CD4-positive, alpha-beta T cell treated with Interleukin-4 for 1 hour (primary cell): ENCODE results near the gene TGFA.

ENCODE experiments used
- DNase-seq, 2 donors: peaks; one replicate each; pipeline ENCODE4 v3.0.0-alpha.2; 2020 to 2022

The TGFA gene

DNA sequence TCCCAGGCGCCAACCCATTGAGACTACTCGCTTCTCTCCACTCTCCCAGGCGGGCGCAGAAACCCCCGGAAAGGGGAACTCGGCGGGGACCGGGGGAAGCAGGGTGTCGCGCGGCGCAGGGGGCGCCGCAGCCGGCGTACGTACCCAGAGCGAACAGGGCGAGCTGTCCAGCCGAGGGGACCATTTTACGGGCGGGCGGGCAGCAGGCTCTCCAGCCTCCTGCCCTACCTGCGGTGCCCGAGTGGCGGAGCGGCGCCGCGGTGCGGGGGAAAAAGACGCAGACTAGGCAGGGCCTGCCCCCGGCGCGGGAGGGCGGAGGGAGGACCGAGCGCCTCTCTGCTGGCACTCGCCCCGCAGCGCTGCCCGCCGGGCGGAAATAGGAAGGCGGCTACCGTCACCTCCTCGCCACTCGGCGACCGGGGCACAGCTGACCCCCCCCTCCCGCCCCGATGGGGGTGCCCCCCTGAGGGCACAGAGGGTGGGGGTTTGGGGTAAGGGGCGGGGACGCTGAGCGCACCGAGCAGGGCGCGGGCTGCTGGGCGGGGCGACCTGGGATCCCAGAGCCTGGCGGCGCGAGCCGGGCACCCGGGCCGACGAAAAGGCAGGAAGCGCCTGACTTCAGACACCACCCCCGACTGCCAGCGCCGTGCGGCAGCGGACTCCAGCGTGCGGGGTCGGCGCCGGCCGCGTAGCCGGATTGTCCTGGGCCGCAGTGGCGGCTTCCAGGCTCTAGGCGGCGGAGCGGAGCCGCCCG lies at the start of gene TGFA:
Gene TGFA (minus strand): TSS at position 243 of the 754 bp plus-strand sequence. CDS start 59 bp downstream, at position 184.
- peak; percentile 66 to 79 for DNase-seq

DNA sequence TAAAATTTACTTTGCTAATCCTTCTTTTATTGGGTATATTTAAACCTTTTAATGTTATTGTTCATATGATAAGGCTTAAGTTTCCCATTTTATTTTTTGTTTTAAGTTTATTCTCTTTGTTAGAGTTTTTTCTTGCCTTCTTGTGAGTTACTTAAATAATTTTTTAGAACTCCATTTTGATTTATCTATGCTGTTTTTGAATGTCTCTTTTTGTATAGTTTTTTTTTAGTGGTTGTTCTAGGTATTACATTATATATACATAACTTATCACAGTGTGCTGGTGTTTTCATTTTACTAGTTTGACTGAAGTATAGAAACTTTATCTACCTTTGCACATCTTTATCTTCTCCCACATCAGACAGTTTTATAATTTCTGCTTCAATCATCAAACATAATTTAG lies 49.4 kb upstream of the TGFA start:
- DNase-seq = no peak

DNA sequence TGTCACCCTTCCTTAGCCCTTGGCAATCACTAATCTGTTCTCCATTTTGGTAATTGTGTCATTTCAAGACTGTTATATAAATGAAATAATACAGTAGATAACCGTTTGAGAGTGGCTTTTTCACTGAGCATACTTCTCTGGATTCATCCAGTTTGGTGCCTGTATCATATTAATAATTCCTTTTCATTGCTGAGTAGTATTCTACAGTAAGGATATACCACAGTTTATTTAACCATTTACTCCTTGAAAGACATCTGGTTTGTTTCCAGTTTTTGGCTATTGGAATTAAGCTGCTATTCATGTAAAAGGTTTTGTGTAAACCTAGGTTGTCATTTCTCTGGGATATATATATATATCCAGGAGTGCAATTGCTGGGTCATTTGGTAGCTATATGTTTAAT lies 44.6 kb upstream of the TGFA start:
- no peak for DNase-seq

DNA sequence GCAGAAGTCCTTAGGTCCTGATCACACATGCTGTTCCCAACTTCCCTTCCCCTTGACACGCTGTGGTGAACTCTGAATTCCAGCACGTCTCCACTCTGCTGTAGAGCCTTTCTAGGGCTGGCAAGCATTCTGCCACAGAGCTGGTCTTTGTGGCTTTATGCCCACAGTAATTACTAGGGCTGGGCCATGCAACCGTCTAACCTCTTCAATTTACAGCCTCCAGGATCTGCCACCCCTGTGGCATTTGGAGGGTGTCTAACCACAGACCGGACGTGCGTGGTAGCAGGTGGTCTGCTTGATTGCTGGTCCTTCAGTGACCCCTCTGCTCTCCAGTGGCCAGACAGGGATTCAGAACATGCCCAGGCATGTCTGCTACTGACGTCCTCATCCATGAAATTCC lies 43.1 kb upstream of the TGFA start:
- DNase-seq = no peak

DNA sequence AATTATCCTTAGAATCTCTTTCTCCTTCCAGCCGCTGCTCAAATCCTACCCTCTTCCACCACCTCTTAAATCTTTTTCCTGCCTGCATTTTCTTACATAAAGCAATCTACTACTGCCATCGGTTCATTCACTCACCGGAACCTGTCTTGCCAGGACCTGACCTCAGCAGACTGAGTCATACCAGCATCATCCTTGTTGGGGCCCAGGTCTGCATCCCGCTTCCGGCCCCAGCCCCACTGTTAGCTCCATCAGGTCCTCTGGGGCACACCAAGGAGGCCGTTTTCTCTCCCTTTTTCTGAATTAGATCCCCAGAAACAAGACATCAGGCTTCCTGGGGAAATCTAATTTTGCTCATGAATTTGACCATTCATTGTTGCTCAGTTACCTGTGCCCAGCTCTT lies 42.7 kb upstream of the TGFA start:
- no peak for DNase-seq

DNA sequence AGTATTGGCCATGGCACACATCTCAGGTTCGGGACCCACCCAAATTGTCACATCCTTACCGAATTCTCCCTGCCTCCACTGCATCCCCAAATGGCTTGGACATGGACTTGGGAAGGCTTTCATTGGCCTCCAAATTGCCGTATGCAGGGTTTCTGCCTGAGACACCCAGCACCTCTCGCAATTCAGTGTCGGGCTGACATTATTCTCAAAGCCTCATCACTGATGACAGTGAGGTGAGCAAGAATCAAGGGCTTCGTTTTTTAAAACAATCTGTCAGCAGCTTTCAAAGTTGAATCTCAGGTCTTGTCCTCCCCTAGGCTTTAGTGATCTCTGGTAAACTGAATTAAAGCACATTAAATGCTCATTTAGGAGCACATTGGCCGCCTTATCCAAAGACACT lies 29.5 kb upstream of the TGFA start:
- DNase-seq = no peak

DNA sequence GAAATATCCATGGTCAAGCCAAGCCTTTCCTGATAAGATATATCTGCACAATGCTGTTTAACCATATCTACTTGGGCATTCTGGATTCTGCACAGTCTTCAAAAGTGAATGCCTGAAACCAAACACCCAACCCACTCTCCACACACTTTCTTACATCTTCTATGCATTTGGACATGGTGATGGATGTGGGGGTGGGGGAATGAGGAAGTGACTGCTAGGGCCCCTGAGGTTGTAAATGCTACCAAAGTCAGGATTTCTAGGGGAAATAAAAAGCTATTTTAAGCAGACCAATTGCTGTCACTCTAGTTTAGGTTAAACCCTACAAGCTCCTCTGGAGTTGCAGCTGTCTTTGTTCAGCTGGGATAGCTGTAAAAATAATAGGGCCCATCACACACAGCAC lies 26.7 kb upstream of the TGFA start:
- no peak for DNase-seq

DNA sequence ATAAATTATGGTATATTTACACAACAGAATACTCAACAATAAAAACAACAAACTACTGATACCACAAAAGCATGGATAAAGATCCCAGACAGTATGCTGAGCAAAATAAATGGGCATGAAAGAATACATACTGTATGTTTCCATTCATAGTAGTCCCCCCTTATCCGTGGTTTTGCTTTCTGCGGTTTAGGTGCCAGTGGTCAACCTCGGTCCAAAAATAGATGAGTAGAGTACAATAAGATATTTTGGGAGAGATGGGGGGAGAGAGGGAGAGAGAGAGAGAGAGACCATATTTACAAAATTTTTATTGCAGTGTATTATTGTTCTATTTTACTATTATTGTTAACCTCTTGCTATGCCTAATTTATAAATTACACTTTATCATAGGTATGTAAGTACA lies 21.0 kb upstream of the TGFA start:
- no peak for DNase-seq

DNA sequence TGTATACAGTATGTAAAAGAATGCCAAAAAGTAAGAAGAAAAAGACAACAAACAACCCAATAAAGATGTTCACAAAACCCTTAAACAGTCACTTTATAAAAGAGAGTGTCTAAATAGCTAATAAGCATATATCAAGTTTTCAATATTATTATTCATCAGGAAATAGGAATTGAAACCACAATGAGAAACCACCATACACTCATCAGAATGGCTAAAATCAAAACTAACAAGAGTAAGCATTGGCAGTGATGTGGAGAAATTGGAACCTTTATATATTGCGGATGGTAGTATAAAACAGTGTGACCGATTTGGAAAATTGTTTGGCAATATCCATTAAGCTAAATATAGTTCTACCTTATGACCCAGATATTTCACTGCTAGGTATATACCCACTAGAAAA lies 20.5 kb upstream of the TGFA start:
- no peak for DNase-seq

DNA sequence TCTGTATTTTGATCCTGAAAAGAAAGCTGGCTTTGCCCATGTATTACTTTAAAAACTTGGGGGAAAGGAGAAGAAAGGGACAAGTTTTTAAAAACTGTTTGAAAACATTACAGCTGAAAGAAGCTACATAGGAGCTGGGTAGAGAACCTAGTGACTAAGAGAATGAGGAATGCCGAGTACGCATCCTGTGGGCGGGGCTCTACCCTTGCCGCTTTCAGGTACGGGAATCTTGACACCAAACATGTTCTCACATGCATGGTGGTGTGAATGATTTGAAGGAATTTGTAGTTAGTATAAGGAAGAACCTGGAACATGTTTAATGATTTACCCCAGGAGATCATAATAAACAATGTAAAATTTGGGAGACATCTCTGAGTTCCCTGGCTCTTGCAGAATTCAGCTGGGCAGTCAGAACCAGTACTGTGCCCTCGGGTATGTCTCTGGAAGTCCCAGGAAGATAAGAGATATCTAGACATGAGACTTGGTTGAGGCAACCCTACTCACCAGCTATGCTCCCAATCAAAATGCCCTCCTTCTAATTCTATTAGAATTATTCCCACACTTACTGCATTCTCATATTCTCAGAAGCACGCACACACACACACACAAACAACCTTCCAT lies 16.5 kb upstream of the TGFA start:
- no peak for DNase-seq

DNA sequence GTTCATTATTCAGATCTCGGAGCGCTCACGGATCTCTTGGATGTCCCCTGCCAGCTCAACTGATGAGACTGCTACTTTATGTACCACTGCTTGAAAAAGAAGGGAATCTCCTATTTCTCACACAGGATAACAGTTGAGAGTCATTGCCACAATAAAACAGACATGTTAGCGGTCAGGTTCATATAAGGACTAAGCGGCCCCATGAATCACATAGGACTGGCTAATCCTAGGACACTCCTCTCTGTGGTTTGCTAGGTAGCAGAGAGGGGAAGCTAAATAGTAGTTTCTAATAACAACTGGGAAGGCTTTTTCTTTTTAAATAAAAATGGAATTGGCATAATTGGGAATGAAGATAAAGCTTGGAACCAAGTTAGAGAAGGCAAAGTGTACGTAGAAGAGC lies 15.9 kb upstream of the TGFA start:
- DNase-seq = no peak

DNA sequence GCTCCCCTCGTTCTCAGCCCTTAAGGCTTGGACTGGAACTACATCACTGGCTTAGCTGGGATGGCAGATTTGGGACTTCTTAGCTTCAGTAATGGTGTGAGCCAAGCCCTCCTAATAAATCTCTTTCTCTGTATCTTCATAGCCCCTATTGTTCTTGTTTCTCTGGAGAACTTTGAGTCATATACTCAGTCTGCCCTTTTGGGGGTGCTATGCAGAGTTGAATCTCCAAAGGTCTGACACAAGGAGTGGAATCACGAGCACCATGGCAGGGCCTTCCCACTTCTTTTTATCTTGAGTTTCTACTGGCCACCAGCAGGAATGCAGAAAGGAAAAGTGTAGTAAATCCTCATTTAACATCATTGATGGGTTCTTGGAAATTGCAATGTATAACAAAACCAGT lies 13.3 kb upstream of the TGFA start:
- DNase-seq = no peak

DNA sequence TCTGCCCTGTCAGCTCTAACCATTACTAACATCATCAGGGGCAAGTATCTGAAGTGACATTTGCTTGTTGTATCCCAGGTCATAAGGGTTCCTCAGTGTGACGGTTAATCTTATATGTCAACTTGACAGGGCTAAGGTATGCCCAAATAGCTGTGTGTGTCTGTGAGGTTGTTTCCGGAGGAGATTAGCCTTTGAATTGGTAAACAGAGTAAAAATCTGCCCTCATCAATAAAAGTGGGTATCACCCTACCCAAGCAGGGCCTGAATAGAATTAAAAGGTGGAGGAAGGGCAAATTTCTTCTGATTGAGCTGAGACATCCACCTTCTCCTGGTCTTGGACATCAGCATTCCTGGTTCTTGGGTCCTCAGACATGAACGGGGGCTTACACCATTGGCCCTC lies 12.8 kb upstream of the TGFA start:
- DNase-seq = no peak

DNA sequence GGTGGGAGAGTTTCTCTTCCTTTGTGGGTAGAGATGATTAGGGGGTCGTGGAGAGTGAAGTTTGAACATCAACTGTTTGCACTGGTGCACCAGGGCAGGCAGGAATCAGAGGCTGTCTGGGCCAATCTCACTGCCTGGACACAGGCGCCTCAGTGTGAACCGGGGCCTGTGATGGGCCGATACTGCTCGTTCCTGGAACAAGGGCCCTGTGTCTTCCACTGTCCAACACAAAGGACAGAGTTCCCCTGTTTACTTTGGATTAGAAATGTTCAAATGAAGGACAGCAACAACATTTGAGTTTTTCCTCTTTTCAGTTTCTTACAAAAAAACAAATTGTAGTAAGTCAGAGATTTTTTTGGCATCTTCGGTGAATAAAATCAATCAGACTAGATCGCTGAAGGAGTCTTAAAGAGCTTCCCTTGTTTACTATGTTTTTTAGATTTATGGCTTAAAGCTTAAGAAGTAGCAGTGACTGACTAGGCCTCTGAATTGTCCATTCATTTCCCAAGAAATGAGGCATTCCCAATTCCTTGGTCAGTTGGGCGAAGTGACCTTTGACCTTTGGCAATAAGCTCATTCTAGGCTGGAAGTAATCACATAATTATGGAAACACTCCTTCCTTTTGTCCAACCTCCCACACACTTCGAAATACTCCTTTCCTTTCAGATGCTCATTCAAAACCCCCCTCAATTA lies 11.6 kb upstream of the TGFA start:
- DNase-seq = no peak

DNA sequence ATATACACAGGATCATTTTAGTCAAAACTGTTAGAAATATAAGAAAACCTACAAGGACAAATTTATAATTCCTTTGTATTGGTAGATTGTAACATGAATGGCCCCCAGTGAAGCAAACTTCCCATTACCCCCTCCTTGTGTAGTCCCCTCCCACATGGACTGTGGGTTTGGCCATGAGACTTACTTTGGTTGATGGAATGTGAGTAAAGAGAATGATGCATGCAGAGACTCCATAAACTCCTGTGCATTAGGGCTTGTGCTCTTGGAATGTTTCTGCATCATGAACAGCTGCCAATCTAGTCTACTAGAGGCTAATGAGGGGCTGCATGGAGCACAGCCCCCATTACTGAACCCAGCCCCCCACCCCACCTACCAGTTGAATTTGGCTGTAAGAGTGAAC lies 8.3 kb upstream of the TGFA start:
- DNase-seq = no peak

DNA sequence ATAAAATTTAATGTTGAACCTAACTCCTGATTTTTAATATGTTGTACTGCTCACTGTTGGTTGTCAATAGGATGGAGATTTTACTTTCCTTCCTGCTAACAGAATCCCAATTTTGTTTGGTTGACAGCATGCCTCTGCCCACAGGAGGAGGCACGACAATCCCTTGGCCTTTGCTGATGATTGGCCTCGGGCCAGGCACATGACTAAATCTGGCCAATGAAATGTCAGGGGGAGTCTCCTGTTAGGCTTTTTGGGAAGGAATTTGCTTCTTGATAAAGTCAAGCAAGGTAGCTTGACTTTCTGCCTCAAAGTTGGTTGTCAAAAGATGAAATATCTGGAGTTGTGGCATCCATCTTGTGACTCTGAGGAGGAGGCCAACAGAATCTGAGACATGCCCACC lies 6.8 kb upstream of the TGFA start:
- no peak for DNase-seq

DNA sequence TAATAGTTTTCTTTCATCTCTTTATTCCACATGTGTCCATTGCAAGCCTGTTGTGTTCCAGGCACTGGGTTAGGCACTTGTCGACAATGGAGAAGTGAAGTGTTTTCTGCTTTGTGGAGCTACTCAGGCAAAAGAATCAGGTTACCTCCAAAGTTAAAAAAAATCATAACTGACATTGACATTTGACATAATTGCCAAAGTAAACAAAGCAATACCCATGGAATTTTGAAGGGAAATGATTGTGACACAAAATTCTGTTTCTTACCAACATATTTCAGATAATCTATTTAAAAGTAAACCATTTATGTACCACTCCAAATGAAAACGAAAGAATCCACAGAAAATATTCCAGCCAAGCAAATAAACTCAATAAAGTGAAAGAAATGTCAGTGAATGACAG lies 6.4 kb upstream of the TGFA start:
- no peak for DNase-seq

DNA sequence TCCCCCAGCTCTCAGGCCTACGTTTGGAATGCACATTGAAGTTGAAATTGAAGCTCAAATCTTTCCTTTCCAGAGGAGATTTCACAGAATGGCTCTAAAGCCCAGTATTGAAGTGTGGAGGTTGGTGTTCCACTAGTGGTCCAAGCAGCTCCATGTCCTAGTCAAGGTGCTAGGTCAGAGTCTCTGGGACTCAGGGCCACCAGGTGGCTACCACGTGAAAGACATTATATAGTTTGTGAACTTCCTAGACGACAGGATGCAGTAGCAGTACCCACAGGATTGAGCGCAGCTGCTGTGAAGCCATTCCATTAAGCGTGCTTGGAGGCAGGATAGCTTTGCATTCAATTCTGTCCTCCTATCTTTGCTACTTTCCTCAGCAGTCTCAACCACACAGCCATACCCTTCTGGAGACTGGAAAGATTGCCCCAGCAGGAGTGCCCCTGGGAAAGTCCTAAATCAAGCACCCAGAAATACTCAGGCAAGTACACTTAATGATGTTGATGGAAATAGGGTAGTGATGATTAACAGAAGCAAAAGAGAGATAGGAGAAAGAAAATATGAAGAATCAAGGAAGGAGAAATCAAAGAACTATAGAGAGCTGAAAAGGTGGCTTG lies 4.7 kb upstream of the TGFA start:
- DNase-seq = no peak

DNA sequence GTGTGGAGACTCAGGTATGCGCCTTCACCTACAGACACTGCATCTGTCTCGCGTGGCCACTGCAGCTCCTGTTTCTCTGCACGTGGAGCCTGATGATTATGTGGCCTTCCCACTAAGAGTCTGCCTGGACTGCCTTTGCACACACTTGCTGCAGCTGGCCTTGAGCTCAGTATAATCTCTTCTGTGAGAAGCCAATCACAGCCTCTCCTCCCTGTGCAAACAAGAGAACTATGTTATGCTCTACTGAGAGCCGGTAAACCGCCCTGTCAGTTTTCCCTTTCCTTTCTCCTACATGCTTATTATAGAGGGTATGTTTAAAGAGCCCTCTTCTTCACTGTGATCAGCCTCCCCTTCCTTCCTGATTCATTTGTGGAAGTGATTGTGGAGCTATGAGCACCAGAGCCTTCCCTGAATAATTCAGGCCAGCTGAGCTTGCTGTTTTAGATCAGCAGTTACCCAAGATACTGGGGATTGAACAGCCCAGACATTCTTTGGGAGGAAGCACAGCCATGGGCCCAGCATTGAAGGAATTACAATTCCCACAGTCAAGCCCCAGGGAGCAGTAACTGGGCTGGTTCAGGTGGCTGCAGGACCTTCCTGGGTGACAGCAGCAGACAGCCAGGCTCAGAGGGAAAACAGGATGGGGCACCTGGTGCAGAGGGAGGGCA lies 3.7 kb upstream of the TGFA start:
- no peak for DNase-seq

DNA sequence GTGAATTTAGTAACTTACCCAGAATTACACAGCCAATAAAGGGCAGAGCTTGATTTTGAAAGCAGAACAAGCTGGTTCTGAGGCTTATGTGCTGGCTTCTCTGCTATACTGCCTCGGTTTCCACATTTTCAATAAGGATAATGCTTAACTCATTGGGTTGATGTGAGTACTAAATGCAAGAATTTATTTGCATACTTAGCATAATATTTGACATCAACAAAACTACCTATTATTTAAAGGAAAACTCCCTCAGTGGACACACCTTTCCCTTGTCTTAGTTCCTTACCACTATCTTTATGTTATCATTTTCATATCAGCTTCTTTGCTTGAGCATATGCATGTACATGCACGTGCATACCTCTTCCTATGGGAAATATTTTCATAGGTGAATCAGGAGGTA lies 3.0 kb upstream of the TGFA start:
- no peak for DNase-seq

DNA sequence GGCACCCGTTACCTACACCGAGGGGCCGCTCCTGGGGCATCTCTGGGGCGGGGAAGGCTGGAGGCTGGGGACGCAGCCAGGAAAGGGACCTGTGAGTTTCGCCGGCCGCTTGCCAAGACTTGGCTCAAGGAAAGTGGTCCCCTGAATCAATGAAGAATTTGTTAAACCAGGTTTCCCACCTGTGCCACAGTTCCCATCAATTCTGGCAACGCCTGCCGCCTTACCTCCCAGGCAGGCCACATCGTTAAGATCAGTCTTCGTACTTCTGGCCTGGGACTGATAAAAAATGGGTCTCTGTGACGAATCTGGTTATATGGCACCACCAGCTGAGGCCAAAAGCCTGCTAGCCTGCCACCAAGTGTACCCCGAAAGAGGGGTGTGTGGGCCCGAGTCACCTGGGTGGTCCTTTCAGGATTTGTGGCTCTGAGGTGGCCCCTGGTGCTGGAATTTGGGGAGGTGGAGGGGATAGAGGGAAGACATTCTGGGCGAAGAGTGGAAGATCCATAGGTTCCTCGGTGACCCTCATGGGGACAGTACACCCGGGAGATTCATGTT lies 789 bp upstream of the TGFA start:
- DNase-seq = no peak

DNA sequence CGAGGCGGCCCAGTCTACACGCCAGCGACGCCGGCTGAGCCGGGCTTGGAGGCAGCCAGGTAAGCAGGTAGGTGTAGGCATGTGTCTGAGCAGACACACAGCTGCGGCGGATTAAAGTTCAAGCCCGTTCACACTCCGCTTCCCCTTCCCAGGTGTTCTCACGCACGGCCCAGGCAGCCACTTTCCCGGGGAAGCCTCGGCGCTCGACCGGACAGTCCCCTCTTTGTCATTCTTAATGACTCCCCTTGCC lies 367 bp downstream of the TGFA start:
- no peak for DNase-seq
